GM12873 (cell line): ENCODE measurements around the gene DNAJC30.

Experiments
- TF ChIP-seq, protein P1 (sequence below): IDR thresholded peaks from 2 replicates; pipeline ENCODE4 v1.5.1; 2012; ENCODE audit warnings: low read depth, mild to moderate bottlenecking, moderate library complexity, low read length, control low read depth; ENCODE audit not compliant: insufficient read depth; ENCODE audit errors: missing control alignments

The DNAJC30 gene

GRCh38 chr7:73683056-73683787, at the start of gene DNAJC30, which contains the start of gene BUD23:
Gene DNAJC30, minus strand, starts transcription at chr7:73683453. Its CDS starts 30 bp downstream, at chr7:73683423.
Gene BUD23, plus strand, starts transcription at chr7:73683597. Its CDS starts 29 bp downstream, at chr7:73683626.
- TF ChIP-seq, protein P1, sequence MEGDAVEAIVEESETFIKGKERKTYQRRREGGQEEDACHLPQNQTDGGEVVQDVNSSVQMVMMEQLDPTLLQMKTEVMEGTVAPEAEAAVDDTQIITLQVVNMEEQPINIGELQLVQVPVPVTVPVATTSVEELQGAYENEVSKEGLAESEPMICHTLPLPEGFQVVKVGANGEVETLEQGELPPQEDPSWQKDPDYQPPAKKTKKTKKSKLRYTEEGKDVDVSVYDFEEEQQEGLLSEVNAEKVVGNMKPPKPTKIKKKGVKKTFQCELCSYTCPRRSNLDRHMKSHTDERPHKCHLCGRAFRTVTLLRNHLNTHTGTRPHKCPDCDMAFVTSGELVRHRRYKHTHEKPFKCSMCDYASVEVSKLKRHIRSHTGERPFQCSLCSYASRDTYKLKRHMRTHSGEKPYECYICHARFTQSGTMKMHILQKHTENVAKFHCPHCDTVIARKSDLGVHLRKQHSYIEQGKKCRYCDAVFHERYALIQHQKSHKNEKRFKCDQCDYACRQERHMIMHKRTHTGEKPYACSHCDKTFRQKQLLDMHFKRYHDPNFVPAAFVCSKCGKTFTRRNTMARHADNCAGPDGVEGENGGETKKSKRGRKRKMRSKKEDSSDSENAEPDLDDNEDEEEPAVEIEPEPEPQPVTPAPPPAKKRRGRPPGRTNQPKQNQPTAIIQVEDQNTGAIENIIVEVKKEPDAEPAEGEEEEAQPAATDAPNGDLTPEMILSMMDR = no peak

GRCh38 chr7:73732397-73732796, 49.1 kb upstream of the DNAJC30 start:
- TF ChIP-seq, protein P1 = no peak

DNA sequence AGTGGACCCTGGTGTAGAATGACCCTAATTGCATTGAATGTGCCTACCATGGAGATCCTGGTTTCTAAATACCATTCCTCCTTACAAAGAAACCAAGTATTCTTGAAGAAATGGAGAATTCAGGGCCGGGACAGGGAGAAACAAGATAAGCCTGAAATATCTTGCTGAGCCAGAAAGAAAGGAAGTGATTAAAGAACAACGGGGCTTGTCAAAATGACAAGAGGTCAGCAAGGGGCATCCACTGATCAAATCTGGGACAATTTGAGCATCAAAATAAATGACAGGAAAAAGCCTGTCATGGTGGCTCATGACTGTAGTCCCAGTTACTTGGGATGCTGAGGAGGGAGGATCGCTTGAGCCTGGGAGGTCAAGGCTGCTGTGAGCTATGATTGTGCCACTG, 47.2 kb upstream of the DNAJC30 start:
- TF ChIP-seq, protein P1 = no peak

DNA sequence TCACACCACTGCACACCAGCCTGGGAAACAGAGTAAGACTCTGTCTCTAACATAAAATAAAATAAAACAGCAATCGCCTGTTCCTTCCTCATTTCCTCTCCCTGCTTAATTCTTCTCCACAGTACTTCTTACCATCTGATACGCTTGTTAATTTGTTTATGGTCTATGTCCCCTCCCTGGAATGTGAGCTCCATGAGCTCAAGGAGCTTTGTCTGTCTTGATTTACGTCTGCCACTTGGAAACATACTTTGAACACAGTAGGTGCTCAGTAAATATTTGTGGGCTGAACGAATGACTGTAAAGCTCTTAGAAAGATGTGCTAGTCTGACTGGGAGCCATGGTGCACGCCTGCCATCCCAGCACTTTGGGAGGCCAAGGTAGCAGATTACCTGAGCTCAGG, 45.3 kb upstream of the DNAJC30 start:
- TF ChIP-seq, protein P1 = no peak

DNA sequence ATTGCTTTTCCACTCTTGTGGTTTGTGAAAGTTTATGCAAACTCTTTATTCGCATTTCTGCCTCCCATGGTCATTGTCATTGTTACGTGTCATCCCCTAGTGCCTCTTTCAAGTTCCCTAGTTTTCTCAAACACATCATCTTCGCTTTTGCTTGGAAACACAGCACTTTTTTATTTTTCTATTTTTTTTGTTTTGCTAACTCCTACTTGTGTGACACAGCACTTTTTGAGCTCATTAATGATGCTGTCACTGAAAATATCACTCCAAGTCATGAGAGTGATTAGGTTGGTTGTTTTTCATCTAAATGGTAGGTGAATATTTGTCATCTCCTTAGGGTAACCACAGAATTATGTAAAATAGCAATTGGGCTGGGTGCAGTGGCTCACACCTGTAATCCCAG, 44.7 kb upstream of the DNAJC30 start:
- TF ChIP-seq, protein P1 = no peak

- TF ChIP-seq, protein P1 = no peak
Observed at GRCh38 chr7:73726083-73726466, 42.8 kb upstream of the DNAJC30 start.

- TF ChIP-seq, protein P1 = no peak
Observed at GRCh38 chr7:73723813-73724212, 40.6 kb upstream of the DNAJC30 start.

DNA sequence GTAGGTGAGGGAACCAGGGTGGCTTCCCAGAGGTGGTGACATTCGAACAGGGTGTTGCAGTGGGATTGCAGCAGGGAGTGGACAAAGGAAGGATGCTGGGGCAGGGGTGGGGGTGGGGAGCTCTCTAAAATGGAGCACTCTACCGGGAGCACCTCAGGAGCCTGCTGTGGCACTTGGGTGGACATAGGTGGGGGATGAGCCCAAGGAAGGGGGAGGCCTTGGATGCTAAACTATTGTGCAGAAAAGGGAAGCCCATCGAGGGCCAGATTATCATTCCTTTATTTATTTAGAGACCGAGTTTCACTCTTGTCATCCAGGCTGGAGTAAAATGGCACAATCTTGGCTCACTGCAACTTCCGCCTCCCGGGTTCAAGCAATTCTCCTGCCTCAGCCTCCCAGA, 39.5 kb upstream of the DNAJC30 start:
- TF ChIP-seq, protein P1 = no peak
